ENCODE results near the gene ATXN10. TPM values are rescaled to one million over a fixed set of nuclear protein-coding genes. Genes with fewer than 3 reads are reported as not detected.

The ATXN10 gene
- total and polyA plus RNA-seq, 10 of the 15 experiments (the other 5 are each of a cell fraction or from before 2014, with no cell fraction given), result 29.2 to 249 (median 146) TPM

DNA sequence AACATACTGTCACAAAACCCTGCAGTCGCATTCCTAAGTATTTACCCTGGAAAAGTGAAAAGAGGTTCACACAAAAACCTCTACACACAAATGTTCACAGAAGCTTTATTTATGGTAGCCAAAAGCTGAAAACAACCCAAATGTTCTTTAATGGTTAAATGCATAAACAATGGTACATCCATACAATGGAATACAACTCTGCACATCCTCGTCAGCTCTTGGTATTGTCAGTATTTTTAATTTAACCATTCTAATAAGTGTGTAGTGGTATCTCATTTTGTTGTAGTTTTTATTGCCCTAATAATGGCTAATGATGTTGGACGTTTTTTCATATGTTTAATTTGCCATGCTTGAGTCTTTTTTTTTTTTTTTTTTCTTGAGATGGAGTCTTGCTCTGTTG is 99.4 kb downstream of the ATXN10 start (continued):
- TF ChIP-seq EGR1 (IDR thresholded peaks at IDR 0.05; ENCODE audit: borderline replicate concordance in 1 of 2, low read depth in 2 of 2, low read length in 2 of 2) (no peak), SUZ12 (IDR thresholded peaks at IDR 0.05; ENCODE audit: unreplicated experiment) (no peak), ATF7 (IDR thresholded peaks at IDR 0.05; ENCODE audit: low read depth) (no peak), TBL1XR1 (IDR thresholded peaks at IDR 0.05; ENCODE audit: low read depth, low read length) (no peak), SUPT20H (IDR thresholded peaks at IDR 0.05; ENCODE audit: borderline replicate concordance, control insufficient read depth, low read depth, low read length) (no peak), ZNF592 (IDR thresholded peaks at IDR 0.05) (no peak)
- TF ChIP-seq, protein P1, sequence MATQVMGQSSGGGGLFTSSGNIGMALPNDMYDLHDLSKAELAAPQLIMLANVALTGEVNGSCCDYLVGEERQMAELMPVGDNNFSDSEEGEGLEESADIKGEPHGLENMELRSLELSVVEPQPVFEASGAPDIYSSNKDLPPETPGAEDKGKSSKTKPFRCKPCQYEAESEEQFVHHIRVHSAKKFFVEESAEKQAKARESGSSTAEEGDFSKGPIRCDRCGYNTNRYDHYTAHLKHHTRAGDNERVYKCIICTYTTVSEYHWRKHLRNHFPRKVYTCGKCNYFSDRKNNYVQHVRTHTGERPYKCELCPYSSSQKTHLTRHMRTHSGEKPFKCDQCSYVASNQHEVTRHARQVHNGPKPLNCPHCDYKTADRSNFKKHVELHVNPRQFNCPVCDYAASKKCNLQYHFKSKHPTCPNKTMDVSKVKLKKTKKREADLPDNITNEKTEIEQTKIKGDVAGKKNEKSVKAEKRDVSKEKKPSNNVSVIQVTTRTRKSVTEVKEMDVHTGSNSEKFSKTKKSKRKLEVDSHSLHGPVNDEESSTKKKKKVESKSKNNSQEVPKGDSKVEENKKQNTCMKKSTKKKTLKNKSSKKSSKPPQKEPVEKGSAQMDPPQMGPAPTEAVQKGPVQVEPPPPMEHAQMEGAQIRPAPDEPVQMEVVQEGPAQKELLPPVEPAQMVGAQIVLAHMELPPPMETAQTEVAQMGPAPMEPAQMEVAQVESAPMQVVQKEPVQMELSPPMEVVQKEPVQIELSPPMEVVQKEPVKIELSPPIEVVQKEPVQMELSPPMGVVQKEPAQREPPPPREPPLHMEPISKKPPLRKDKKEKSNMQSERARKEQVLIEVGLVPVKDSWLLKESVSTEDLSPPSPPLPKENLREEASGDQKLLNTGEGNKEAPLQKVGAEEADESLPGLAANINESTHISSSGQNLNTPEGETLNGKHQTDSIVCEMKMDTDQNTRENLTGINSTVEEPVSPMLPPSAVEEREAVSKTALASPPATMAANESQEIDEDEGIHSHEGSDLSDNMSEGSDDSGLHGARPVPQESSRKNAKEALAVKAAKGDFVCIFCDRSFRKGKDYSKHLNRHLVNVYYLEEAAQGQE (IDR thresholded peaks at IDR 0.05; ENCODE audit: low read depth, low read length), result no peak

Measured in GM12878 (cell line).